C4-2B (cell line): ENCODE results near the gene ATCAY.

Experiments
- H3K27ac ChIP-seq: fragments of 450-650 bp; 2 replicates; pipeline ENCODE4 v1.5.1; 2017
- ZFX ChIP-seq: fragments of 450-650 bp; IDR thresholded peaks from 2 replicates; pipeline ENCODE4 v1.6.1; 2017
- TF ChIP-seq, protein P1 (sequence below): fragments of 450-650 bp; conservative IDR thresholded peaks from 2 replicates; pipeline ENCODE4 v1.5.1; 2017; ENCODE audit warnings: mild to moderate bottlenecking

The ATCAY gene

DNA sequence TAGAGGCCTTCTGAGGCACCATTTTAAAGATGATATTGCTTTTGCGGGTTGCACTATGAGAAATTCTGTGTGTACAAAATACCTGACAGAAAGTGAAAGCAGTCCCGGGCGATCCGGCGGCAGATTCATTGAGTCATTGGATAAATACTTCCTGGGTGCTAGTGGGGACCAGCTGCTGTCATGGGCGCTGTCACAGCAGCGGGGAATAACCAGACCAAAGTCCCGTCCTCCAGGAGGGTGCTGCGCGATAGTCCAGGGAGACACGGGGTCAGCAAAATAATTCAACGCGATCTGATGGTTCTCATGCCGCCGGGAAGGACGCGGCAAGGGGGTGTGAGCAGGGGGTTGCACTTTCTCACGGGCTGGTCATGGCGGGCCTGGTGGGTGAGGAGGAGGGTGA is 25.2 kb upstream of the ATCAY start:
- TF ChIP-seq, protein P1, sequence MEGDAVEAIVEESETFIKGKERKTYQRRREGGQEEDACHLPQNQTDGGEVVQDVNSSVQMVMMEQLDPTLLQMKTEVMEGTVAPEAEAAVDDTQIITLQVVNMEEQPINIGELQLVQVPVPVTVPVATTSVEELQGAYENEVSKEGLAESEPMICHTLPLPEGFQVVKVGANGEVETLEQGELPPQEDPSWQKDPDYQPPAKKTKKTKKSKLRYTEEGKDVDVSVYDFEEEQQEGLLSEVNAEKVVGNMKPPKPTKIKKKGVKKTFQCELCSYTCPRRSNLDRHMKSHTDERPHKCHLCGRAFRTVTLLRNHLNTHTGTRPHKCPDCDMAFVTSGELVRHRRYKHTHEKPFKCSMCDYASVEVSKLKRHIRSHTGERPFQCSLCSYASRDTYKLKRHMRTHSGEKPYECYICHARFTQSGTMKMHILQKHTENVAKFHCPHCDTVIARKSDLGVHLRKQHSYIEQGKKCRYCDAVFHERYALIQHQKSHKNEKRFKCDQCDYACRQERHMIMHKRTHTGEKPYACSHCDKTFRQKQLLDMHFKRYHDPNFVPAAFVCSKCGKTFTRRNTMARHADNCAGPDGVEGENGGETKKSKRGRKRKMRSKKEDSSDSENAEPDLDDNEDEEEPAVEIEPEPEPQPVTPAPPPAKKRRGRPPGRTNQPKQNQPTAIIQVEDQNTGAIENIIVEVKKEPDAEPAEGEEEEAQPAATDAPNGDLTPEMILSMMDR, result no peak
- no peak for TF ChIP-seq ZFX
- H3K27ac ChIP-seq, result no peak overlapping the region

DNA sequence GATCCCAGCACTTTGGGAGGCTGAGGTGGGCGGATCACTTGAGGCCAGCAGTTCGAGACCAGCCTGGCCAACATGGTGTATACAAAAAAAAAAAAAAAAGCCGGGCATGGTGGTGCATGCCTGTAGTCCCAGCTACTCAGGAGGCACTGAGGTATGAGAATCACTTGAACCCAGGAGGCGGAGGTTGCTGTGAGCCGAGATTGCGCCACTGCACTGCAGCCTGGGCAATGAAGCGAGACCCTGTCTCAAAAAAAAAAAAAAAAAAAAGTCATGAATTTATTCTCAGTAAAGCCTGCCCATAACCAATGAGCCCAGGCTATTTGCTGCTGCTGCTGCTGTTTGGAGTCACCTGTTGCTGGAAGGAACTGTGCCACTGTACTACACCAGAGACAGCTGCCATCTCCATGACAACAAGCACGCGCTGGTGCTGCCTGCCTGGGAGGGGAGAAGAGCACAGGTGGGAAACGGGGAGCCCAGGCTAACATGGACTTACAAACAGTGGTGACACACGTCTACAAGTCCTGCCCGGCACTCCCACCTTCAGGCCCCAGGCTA is 23.0 kb upstream of the ATCAY start:
- TF ChIP-seq, protein P1, result no peak
- no peak for TF ChIP-seq ZFX
- H3K27ac ChIP-seq, result no peak overlapping the region

DNA sequence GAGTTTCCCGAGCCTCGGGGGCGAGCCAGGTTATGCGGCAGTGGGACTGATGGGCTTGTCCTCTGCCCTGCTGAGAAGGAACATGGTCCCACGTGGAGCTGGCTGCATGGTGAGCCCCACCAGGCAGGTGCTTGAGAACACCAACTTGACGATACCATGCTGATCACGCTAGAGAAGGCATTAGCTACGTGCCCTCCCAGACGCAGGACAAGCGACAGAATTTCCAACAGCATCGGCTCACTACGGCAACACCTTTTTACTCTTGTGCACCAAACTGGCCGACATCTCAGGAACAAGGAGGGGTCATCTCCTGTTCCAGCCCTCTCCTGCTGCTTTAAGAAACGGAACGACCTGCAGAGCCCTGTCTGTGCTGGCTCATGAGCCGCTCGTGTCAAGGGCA is 20.0 kb upstream of the ATCAY start:
- no peak overlapping the region for H3K27ac ChIP-seq
- TF ChIP-seq, protein P1, result no peak
- TF ChIP-seq ZFX, result no peak

DNA sequence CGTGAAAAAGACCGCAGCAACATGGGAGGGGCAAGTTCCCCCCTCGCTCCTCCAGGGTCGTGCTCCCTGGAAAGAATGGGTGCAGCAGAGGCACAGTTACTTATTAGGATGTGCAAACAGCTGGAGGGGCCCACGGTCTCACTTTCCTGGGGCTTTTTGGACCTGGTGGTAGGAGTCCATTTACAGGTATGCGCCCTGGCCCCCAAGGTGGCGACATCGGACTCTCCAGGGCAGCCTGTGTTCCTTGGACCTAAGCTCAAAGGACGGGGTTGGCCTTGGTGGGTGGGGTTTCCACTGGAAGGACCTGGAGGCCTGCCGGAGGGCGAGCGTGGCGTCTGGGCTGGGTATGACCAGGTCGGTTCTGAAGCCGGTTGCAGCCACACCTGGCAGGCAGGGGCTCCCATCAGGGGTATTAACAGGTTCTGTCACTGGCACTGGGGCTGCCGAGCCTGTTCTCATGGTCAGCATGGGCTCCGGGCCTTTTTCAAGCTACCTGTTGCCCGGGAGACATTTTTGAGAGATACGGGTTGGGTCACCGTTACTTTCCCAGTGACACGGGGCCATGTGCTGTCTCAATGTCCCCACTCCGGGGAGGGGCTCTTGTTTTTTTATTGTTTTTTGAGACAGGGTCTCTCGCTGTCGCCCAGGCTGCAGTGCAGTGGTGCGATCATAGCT is 17.5 kb upstream of the ATCAY start:
- no peak overlapping the region for H3K27ac ChIP-seq
- TF ChIP-seq ZFX, result no peak

DNA sequence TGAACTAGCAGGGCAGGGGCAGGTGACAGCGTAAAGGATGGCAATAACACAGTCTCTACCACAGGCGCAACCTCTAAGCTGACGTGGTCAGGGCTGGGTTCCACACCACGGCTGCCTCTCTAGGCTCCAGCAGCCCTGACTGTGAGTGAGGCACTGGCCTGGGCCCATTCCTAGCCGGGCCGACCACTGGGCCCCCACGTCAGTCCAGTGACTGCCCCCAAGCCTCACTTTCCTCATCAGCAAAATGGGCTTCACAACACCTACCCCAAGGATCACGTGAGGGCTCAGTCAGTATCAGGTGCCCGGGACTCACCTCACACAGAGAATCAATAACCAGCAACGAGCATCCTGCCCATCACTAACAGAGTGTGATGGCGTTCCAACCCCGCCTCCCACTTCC is 16.8 kb upstream of the ATCAY start:
- H3K27ac ChIP-seq, result no peak overlapping the region

DNA sequence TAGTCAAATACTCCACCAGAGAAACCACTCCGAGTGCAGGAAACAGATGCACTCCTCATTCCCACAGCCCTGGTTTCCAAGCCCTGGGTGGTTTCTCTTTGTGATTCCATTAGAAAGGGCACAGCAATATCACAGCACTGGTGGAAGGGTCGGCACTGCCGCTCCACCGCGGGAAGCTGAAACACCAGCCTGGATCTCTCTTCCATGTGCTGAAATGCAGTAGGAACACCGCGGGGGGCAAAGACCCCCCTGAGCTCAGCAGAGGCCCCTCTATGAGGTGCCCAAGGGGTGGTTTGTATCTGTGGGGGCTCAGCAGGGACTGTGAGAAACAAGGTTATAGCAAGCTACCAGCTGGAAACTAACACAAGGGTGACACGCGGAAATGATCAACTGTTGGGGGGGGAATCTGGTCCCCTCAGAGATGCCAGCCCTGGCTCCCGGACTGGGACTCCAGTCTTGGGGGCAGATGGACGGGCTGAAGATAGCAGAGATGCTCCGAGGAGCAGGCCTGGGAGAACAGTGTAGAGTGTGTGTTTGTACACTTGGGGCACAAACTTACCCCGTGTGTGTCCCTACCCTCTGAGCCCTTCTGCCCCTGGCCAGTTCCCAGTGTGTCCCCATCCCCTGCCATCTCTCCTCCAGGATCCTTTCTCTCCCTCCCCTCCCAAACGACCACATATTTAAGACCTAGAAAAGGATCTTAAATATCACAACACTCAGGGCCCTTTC is 13.4 kb upstream of the ATCAY start:
- no peak for TF ChIP-seq ZFX
- TF ChIP-seq, protein P1, result no peak
- no peak overlapping the region for H3K27ac ChIP-seq

More for the DNA sequence above, 16.8 kb upstream of the ATCAY start:
- TF ChIP-seq, protein P1, result no peak
- TF ChIP-seq ZFX, result no peak

DNA sequence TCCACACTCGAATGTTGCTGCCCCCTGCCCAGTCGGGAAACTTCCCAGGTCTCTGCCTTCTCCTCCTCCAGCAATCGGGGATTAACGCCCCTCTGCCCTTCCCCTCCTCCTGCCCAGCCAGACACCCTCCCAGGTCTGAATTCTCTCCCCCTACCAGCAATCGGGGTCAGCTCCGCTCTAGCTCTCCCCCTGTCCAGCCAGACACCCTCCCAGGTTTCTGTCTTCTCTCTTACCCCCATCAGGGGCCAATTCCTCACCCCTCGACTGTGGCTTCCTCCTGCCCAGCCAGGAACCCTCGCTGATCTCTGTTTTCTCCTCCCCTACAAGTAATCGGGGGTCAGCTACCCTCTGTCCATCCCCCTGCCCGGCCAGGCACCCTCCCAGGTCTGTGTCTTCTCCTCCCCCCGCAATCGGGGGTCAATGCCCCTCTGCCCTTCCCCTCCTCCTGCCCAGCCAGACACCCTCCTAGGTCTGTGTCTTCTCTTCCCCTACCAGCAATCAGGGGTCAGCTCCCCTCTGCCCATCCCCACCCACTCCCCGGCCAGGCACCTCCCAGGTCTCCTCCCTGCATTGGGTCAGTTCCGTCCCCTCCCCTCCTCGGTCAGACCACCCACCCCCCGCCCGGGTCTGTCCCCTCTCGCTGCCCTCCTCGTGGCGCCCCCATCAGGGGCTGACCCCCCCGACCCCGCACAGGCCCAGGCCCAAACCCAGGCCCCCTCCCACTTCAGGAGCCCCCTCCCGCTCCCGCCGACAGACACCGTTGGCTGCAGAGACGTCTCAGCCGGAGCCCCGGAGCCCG is 12.3 kb upstream of the ATCAY start:
- H3K27ac ChIP-seq, result no peak overlapping the region
- TF ChIP-seq, protein P1, result no peak
- TF ChIP-seq ZFX, result no peak
